ENCODE measurements around the gene IL15.
"Not testable (repeated sequence)": the region's sequence is repeated elsewhere in the genome, so short reads cannot be mapped to it uniquely, and the experiment has no call there.

IL15 gene

DNA sequence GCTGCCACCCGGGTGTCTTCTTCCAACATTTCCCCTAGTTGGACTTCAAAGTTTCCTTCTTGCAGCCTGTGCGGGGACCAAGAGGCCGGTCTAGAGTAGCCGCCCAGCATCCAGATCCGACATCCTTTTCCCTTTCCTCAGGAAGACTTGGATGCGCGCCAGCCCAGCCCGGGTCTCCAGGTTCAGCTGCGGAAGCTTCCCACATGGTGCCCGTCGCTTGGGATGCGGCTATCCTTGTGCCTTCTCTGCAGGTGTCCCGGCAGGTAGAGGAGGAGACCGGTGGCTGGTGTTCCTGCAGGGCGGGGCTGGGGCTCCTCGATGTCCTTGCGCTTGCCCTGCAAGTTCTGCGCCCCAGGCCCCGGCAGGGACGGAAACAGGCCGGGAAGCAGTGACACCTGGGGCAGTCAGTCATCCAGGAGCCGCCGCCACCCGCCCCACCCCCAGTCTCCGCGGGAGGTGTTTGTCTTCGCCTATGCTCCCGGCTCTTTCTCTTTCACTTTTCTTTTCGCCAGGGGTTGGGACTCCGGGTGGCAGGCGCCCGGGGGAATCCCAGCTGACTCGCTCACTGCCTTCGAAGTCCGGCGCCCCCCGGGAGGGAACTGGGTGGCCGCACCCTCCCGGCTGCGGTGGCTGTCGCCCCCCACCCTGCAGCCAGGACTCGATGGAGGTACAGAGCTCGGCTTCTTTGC, at the start of gene IL15:
IL15 (plus strand) TSS at position 502 of the 689 bp plus-strand sequence. CDS start 82,882 bp downstream, outside the sequence.
- peak; percentile 75 for DNase-seq

- no peak for DNase-seq
These were observed 48.5 kb upstream of the IL15 start for GRCh38 chr4:141587897-141588296.

DNA sequence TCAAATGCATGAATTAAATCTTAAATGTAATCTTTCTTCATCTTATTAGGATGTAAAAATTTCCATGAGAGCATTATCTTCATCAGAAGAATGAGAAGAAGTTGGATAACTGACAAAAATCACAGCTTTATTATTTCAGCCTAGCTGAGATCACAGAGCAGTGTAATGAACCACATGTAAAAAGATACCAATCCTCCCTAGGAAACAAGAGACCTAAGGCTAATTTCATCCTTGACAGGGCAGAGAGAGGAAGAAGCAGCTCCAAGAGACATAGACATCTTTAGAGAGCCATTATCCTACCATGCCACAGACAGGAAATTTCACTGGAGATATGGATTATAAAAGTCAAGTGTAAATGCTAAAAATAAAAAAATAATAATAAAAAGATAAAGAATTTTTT, 40.9 kb upstream of the IL15 start:
- no peak for DNase-seq

GRCh38 chr4:141599853-141600252, 36.5 kb upstream of the IL15 start:
- no peak for DNase-seq

DNA sequence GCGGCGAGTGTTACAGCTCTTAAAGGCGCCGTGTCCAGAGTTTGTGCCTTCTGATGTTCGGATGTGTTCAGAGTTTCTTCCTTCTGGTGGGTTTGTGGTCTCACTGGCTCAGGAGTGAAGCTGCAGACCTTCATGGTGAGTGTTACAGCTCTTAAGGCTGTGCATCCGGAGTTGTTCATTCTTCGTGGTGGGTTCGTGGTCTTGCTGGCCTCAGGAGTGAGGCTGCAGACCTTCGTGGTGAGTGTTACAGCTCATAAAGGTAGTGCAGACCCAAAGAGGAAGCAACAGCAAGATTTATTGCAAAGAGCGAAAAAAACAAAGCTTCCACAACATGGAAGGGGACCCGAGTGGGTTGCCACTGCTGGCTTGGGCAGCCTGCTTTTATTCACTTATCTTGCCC, 31.7 kb upstream of the IL15 start:
- DNase-seq: not testable (repeated sequence)

DNA sequence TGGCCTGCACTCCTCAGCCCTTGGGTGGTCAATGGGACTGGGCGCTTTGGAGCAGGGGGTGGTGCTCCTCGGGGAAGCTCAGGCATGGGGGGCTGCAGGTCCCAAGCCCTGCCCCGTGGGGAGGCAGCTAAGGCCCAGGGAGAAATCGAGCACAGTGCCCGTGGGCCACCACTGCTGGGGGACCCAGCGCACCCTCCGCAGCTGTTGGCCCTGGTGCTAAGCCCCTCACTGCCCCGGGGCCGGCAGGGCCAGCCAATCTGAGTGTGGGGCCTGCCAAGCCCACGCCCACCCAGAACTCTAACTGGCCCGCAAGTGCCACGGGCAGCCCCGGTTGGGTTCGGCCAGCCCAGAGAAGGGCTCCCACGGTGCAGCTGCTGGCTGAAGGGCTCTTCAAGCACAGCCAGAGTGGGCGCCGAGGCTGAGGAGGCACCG, 30.9 kb upstream of the IL15 start:
- no peak for DNase-seq

DNA sequence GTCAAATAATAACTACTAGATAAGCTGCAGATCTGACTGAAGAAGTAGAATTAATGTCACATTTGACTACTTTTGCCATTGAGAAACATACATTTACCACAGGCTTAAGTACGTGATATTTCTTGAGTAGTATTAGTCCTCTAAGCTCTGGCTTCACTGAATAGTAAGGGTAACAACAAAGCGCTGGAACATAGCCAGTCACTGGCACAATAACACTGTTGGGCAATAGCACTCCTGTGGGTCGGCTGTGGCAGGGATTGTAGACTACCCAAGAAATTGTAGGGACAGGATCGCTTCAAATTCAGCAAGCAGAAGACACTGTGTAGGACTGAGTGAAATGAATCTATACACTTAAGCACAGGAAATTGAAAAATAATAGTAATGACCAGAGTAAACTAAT, 27.1 kb upstream of the IL15 start:
- no peak for DNase-seq

- DNase-seq: no peak
These were observed 26.0 kb upstream of the IL15 start for GRCh38 chr4:141610365-141610764.

DNA sequence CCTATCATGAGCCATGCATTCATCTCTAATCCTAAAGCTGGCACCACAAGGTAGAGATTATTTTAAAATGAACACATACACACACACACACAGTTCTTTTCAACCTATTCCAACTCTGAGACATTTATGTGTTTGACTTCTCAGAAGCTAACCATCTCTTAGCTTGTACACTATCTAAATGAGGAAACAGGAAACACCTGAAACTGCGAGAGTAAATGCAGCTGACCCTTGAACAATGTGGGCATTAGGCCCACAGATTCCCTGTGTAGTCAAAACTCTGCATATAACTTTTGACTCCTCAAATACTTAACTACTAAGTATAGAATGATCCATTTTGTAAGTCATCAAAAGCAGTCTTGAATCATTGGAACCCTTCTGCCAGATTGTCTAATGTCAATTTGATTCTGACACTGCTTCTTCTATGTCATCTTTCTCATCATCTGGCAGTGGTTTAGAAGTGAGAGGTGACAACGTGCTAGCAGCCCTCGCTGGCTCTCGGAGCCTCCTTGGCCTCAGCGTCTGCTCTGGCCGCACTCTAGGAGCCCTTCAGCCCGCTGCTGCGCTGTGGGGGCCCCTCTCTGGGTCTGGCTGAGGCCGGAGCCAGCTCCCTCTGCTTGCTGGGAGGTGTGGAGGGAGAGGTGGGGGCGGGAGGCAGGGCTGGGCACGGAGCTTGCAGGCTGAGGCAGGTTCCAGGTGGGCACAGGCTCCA, 21.4 kb upstream of the IL15 start:
- DNase-seq: no peak

GRCh38 chr4:141615587-141615918, 20.8 kb upstream of the IL15 start:
- not testable (repeated sequence) for DNase-seq

GRCh38 chr4:141620715-141621114, 15.7 kb upstream of the IL15 start:
- DNase-seq: no peak

GRCh38 chr4:141625023-141625422, 11.4 kb upstream of the IL15 start:
- no peak for DNase-seq

DNA sequence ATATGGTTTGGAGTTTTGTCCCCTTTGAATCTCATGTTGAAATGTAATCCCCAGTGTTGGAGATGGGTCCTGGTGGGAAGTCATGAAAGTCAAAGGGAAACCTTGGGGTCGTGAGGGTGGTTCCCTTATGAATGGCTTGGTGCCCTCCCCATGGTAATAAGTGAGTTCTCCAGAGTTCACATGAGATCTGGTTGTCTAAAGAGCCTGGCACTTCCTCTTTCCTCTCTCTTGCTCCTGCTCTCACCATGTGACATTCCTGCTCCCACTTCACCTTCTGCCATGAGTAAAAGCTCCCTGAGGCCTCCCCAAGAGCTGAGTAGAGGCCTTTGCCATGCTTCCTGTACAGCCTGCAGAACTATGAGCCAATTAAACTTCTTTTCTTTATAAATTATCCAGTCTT, 5.5 kb upstream of the IL15 start:
- no peak for DNase-seq

GRCh38 chr4:141635736-141636081, 674 bp upstream of the IL15 start:
- no peak for DNase-seq

DNA sequence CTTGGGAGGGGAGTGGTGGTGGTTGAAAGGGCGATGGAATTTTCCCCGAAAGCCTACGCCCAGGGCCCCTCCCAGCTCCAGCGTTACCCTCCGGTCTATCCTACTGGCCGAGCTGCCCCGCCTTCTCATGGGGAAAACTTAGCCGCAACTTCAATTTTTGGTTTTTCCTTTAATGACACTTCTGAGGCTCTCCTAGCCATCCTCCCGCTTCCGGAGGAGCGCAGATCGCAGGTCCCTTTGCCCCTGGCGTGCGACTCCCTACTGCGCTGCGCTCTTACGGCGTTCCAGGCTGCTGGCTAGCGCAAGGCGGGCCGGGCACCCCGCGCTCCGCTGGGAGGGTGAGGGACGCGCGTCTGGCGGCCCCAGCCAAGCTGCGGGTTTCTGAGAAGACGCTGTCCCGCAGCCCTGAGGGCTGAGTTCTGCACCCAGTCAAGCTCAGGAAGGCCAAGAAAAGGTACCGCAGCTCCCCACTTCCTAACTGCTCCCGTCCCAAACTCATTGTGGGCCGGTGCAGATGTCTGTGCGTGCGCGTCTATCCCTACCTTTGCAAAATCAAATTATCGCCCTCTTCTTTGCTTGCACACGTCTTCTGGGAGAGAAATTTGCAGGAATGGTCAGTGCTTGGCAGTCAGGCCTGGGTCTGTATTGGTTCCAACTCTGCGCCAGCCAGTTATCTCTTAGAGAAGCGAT, 533 bp downstream of the IL15 start:
- peak; percentile 20 for DNase-seq

- DNase-seq: no peak
These were observed 1.2 kb downstream of the IL15 start for GRCh38 chr4:141637565-141637964.

GRCh38 chr4:141638230-141638629, 1.8 kb downstream of the IL15 start:
- no peak for DNase-seq

DNA sequence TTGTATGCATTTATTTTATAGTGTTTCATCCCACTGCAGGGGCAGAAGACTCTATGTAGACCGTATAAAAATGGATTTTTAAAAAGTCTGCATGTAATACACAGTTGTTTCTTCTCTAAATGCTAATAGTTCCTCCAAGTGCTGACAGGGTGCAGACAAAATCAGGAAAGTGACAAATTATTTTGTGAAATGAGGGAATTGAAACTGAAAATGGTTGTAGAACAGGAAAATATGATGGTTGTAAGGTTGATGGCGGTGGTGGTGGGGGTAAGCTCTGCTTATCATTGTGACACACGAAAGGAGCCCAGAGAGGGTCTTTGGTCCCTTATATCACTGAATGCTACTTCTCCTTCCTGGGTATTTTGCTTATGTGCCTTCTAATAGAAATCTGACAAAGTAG, 4.3 kb downstream of the IL15 start:
- DNase-seq: no peak

DNA sequence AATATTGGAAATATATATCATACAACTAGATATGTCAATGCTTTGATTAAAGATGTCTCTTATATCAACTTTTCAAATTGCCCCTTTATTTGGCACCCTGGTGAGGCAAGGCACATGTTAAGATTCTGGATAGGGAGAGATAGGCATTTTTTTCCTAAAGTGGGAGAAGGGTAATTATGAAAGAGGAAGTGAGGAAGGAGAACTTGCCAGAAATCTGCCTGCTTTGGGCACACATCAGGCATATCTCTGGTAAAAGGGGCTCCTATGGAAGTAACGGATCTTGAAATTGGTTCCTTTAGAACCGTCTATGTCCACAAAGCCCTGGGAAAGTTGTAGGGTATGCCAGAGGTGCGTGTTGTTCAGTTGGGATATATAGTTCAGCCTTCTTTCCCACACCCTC, 5.7 kb downstream of the IL15 start:
- DNase-seq: no peak

- DNase-seq: no peak
These were observed 6.3 kb downstream of the IL15 start for GRCh38 chr4:141642711-141643110.

DNA sequence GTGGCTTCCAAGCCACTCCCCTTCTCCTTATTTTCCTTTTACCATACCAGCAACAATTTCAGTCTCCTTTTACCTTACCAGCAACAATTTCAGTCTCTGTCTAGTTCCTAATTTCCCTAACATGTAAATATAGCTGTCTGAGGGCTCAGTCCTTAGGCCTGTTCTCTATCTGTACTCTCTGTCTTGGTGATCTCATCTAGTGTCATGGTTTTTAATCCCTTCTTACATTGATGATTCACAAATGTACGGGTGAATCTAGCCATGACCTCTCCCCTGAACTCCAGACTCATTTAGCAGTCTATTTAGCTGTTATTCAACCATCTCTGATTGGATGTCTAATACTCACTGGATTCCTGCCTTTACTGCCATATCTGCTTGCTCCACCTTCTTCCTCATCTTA, 7.2 kb downstream of the IL15 start:
- DNase-seq: no peak

GRCh38 chr4:141645611-141646340, 9.4 kb downstream of the IL15 start:
- DNase-seq: no peak

GRCh38 chr4:141646969-141647368, 10.6 kb downstream of the IL15 start:
- DNase-seq: no peak

DNA sequence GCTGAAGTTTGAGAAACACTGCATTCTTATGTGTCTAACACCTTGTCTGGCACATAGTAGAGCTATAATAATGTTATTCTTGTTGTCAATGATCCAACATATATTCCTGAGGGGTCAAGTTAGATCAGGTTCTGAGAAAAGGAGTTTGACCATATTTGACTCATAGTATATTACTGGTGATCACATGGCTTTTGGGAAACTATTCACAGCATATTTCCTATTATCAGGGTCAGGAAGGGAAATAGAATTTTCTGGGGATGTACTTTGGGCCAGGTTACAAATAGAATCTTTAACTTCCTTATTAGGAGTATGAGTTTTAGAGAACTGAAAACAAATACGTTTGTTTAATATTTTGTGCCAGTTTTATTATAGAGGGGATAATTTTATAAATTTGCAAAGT, 11.6 kb downstream of the IL15 start:
- no peak for DNase-seq

Data from stimulated activated CD4-positive, alpha-beta T cell treated with anti-CD3 and anti-CD28 coated beads, Interleukin-4, amount 100 ng/mL, for 1 hour (primary cell).